GM12878 (cell line): ENCODE results near the gene PLEKHM3. TPM values are rescaled to one million over a fixed set of nuclear protein-coding genes. Genes with fewer than 3 reads are reported as not detected.

Experiments used
- ATAC-seq: fragments of 200-7000 bp; cut with Tn5 transposase; 3 replicates; pipeline ENCODE4 v1.9.1; 2020; ENCODE audit warnings: mild to moderate bottlenecking, moderate library complexity
- BruUV-seq: library from RNA; stranded (reverse); fragments of 400-500 nt; replicated peaks from 2 replicates; lab custom pipeline; 2021; lab: Mats Ljungman, UMichigan
- CTCF ChIA-PET: fragments of 300-600 bp; sonication (Branson Sonifier 250); formaldehyde crosslinking; extraction: SDS; loops from one replicate; lab custom pipeline; 2021; ENCODE audit warnings: inconsistent platforms; lab: Yijun Ruan, JAX
- POLR2A ChIA-PET: fragments of 350-600 bp; formaldehyde crosslinking; extraction: SDS; loops from one replicate; lab custom pipeline; 2021; ENCODE audit warnings: inconsistent platforms; lab: Charles Lee
- RAD21 ChIA-PET: fragments of 300-600 bp; sonication (Branson Sonifier 250); formaldehyde crosslinking; loops from one replicate; lab custom pipeline; 2023; ENCODE audit warnings: antibody characterized with exemption; ENCODE audit not compliant: unreplicated experiment; lab: Charles Lee
- SMC1A ChIA-PET: fragments of 300-600 bp; sonication (Branson Sonifier 250); formaldehyde crosslinking; loops from one replicate; lab custom pipeline; 2023; ENCODE audit not compliant: unreplicated experiment, uncharacterized antibody; lab: Charles Lee
- DNase-seq: peaks from one replicate; pipeline ENCODE4 v3.0.0-alpha.2; 2011; ENCODE audit warnings: low read depth, low spot score
- FAIRE-seq: peaks from 3 replicates; lab custom pipeline; 2011; peaks lifted over from hg19 to GRCh38; lab: Jason Lieb, UNC
- H2AFZ ChIP-seq: 2 replicates; pipeline ENCODE4 v1.6.0; 2011; ENCODE audit warnings: low read depth, low read length, control low read depth; ENCODE audit not compliant: control insufficient read depth
- H3K27ac ChIP-seq: 2 replicates; pipeline ENCODE4 v1.5.1; 2011; ENCODE audit warnings: control low read depth; ENCODE audit not compliant: control insufficient read depth, insufficient read depth
- H3K27me3 ChIP-seq, 2 experiments: replicated peaks in 1 of 2; 2 replicates each; pipeline versions ENCODE4 v1.6.0 to v1.6.1; 2011; ENCODE audit warnings: low read length in 1 of 2; ENCODE audit not compliant: control insufficient read depth in 2 of 2, insufficient read depth in 2 of 2
- H3K36me3 ChIP-seq, 2 experiments: 2 replicates each; pipeline ENCODE4 v1.5.1; 2011; ENCODE audit warnings: low read length in 1 of 2; ENCODE audit not compliant: control insufficient read depth in 2 of 2, insufficient read depth in 2 of 2
- H3K4me1 ChIP-seq: 2 replicates; pipeline ENCODE4 v1.6.1; 2011; ENCODE audit warnings: mild to moderate bottlenecking, low read length, moderate library complexity, mixed read lengths; ENCODE audit not compliant: control insufficient read depth, insufficient read depth
- H3K4me2 ChIP-seq: 2 replicates; pipeline ENCODE4 v1.6.0; 2011; ENCODE audit warnings: control low read depth; ENCODE audit not compliant: control insufficient read depth, insufficient read depth
- H3K4me3 ChIP-seq: fragments of 200-600 bp; sonication (generic); 2 replicates; pipeline ENCODE4 v1.5.1; 2016
- H3K79me2 ChIP-seq: 2 replicates; pipeline ENCODE4 v1.6.0; 2011; ENCODE audit warnings: low read length; ENCODE audit not compliant: control insufficient read depth, insufficient read depth
- H3K9ac ChIP-seq: 2 replicates; pipeline ENCODE4 v1.8.0; 2011; ENCODE audit warnings: low read length, control low read depth, mixed read lengths; ENCODE audit not compliant: control insufficient read depth, insufficient read depth
- H3K9me3 ChIP-seq: replicated peaks from 3 replicates; pipeline ENCODE4 v1.5.1; 2011; ENCODE audit warnings: mild to moderate bottlenecking, low read length; ENCODE audit not compliant: control insufficient read depth, insufficient read depth
- H4K20me1 ChIP-seq: 2 replicates; pipeline ENCODE4 v1.6.0; 2011; ENCODE audit not compliant: control insufficient read depth, insufficient read depth
- CBX3 ChIP-seq: fragments of 200-600 bp; sonication (generic); IDR thresholded peaks from 2 replicates; pipeline ENCODE4 v1.6.1; 2016; ENCODE audit warnings: low read depth, borderline replicate concordance
- CBX5 ChIP-seq: sonication (generic); IDR thresholded peaks from 2 replicates; pipeline ENCODE4 v1.6.1; 2016; ENCODE audit warnings: low read depth, moderate library complexity, mild to moderate bottlenecking, inconsistent platforms
- CREB1 ChIP-seq: IDR thresholded peaks from 2 replicates; pipeline ENCODE4 v1.6.1; 2012; ENCODE audit warnings: low read depth, mild to moderate bottlenecking, inconsistent platforms
- E2F4 ChIP-seq: IDR thresholded peaks from 2 replicates; pipeline ENCODE4 v1.6.1; 2012; ENCODE audit warnings: low read depth, low read length, improper control_type of control experiment
- MTA2 ChIP-seq: fragments of 450-650 bp; IDR thresholded peaks from 2 replicates; pipeline ENCODE4 v1.6.1; 2016; ENCODE audit warnings: low read depth, mild to moderate bottlenecking, moderate library complexity
- REST ChIP-seq: IDR thresholded peaks from 2 replicates; pipeline ENCODE4 v1.6.1; 2012; ENCODE audit warnings: mild to moderate bottlenecking, low read depth, low read length
- SIN3A ChIP-seq: IDR thresholded peaks from 2 replicates; pipeline ENCODE4 v1.6.1; 2012; ENCODE audit warnings: low read depth, low read length, improper control_type of control experiment
- TCF3 ChIP-seq: IDR thresholded peaks from 2 replicates; pipeline ENCODE4 v1.6.1; 2012; ENCODE audit warnings: low read depth, mild to moderate bottlenecking, low read length, borderline replicate concordance; ENCODE audit not compliant: insufficient read depth
- ZZZ3 ChIP-seq: IDR thresholded peaks from 2 replicates; pipeline ENCODE4 v1.6.1; 2011; ENCODE audit warnings: low read depth; ENCODE audit not compliant: control insufficient read depth, insufficient read length
- WGBS: methylation state at CpG from one replicate; pipeline ENCODE4 v1.1.6; 2016; ENCODE audit warnings: low lambda C conversion rate; ENCODE audit not compliant: insufficient replicate concordance, insufficient coverage; ENCODE audit errors: missing lambda C conversion rate; 5-methylcytosine and 5-hydroxymethylcytosine counted together
- in situ Hi-C: fragments of 300-500 bp; cut with MboI; formaldehyde crosslinking; loops from 9 replicates; pipeline ENCODE4 v1.14.3; 2018; ENCODE audit warnings: mixed read lengths
- intact Hi-C: fragments of 100-400 bp; cut with micrococcal nuclease; formaldehyde crosslinking; loops from one replicate; pipeline ENCODE4 v1.14.2; 2022; ENCODE audit not compliant: unreplicated experiment
- polyA plus RNA-seq, 11 experiments: library from polyadenylated mRNA; depleted of rRNA in 4 of 11; unstranded in 6 of 11; stranded (reverse) in 5 of 11; fragments of >200 nt; fragmentation: Nextera tagmentation in 4 of 11; fragmentation: Illumina TruSeq in 1 of 11; extraction: Ambion mirVana in 4 of 11; extraction: Trizol in 1 of 11; gene quantifications; 1 replicate in 1 of 11; 2 replicates in 10 of 11; pipeline versions ENCODE4 v1.2.1 to v1.2.3, GENCODE V29; 2011 to 2016; ENCODE audit warnings: inconsistent platforms in 2 of 11, missing spikeins in 2 of 11, low read depth in 1 of 11
- total RNA-seq, 4 experiments: library from RNA; depleted of rRNA in 3 of 4; stranded (reverse); fragments of >200 nt in 3 of 4; fragmentation: Illumina TruSeq in 1 of 4; extraction: Trizol in 1 of 4; gene quantifications; 2 replicates each; pipeline versions ENCODE4 v1.2.1 to v1.2.3, GENCODE V29; 2013 to 2021
- TF ChIP-seq, protein P1 (sequence below): fragments of 450-650 bp; formaldehyde crosslinking; IDR thresholded peaks from 2 replicates; pipeline ENCODE4 v1.4.0; 2022; ENCODE audit warnings: mild to moderate bottlenecking, moderate library complexity

Gene PLEKHM3
- total and polyA plus RNA-seq, 10 of the 15 experiments (the other 5 are each of a cell fraction or from before 2014, with no cell fraction given): 1.4 to 5.6 (median 3.0) TPM

GRCh38 chr2:208013285-208014178 lies 11.8 kb downstream of the PLEKHM3 start:
- no peaks in the 10 kb centered on the region for H3K4me1 ChIP-seq
- no peaks in the 10 kb centered on the region for H3K9me3 ChIP-seq
- RAD21 ChIA-PET: no interaction called here
- H4K20me1 ChIP-seq: no peaks in the 10 kb centered on the region
- no peak overlapping the region for H3K4me3 ChIP-seq
- ATAC-seq (no peak), FAIRE-seq (no peak), DNase-seq (no peak)
- POLR2A ChIA-PET: no interaction called here
- intact Hi-C loops: no loop called here
- H3K79me2 ChIP-seq: no peaks in the 10 kb centered on the region
- TF ChIP-seq CREB1 (no peak), REST (no peak), MTA2 (no peak), ZZZ3 (no peak), TCF3 (no peak), E2F4 (no peak), CBX3 (no peak), SIN3A (no peak), CBX5 (no peak)
- TF ChIP-seq, protein P1, sequence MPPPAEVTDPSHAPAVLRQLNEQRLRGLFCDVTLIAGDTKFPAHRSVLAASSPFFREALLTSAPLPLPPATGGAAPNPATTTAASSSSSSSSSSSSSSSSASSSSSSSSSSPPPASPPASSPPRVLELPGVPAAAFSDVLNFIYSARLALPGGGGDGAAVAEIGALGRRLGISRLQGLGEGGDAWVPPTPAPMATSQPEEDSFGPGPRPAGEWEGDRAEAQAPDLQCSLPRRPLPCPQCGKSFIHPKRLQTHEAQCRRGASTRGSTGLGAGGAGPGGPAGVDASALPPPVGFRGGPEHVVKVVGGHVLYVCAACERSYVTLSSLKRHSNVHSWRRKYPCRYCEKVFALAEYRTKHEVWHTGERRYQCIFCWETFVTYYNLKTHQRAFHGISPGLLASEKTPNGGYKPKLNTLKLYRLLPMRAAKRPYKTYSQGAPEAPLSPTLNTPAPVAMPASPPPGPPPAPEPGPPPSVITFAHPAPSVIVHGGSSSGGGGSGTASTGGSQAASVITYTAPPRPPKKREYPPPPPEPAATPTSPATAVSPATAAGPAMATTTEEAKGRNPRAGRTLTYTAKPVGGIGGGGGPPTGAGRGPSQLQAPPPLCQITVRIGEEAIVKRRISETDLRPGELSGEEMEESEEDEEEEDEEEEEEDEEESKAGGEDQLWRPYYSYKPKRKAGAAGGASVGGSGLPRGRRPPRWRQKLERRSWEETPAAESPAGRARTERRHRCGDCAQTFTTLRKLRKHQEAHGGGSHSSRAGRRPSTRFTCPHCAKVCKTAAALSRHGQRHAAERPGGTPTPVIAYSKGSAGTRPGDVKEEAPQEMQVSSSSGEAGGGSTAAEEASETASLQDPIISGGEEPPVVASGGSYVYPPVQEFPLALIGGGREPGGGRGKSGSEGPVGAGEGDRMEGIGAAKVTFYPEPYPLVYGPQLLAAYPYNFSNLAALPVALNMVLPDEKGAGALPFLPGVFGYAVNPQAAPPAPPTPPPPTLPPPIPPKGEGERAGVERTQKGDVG (CRISPR knock-in tag): no peak
- CTCF ChIA-PET: interaction anchor here (0.6 to 2.1 kb wide), 3 partner anchors 7 to 64 kb away, joined by 3 to 5 read pairs (median 3); no protein-coding TSS in a partner anchor
- no peaks in the 10 kb centered on the region for H3K27me3 ChIP-seq
- no TSS peak for BruUV-seq
- 91% methylated on average over 9 of the region's 9 CpGs for WGBS
- H3K4me2 ChIP-seq: no peak overlapping the region
- H2AFZ ChIP-seq: no peak overlapping the region
- H3K36me3 ChIP-seq: no peaks in the 10 kb centered on the region
- no peak overlapping the region for H3K9ac ChIP-seq
- H3K27ac ChIP-seq: no peak overlapping the region
- in situ Hi-C loops: no loop called here
- SMC1A ChIA-PET: no interaction called here
